ENCODE measurements around the gene LY6G6F.

LY6G6F gene

GRCh38 chr6:31722173-31722572 is 15.5 kb downstream of the LY6G6F start:
- Histone ChIP-seq H3K9ac (ENCODE audit: low read length) (no peak overlapping the region), H3K4me3 (ENCODE audit: low read length) (no peak overlapping the region), H3K27ac (ENCODE audit: low read length) (no peak overlapping the region), H3K27me3 (ENCODE audit: control insufficient read depth, insufficient read depth, low read length) (no peaks in the 10 kb centered on the region), H3K4me1 (ENCODE audit: control insufficient read depth, low read depth, low read length) (peaks cover 17% of the 10 kb centered on the region), H3K36me3 (ENCODE audit: control insufficient read depth, low read depth, low read length) (peaks cover 11% of the 10 kb centered on the region), H3K9me3 (ENCODE audit: control insufficient read depth, low read depth, low read length) (no peaks in the 10 kb centered on the region)

DNA sequence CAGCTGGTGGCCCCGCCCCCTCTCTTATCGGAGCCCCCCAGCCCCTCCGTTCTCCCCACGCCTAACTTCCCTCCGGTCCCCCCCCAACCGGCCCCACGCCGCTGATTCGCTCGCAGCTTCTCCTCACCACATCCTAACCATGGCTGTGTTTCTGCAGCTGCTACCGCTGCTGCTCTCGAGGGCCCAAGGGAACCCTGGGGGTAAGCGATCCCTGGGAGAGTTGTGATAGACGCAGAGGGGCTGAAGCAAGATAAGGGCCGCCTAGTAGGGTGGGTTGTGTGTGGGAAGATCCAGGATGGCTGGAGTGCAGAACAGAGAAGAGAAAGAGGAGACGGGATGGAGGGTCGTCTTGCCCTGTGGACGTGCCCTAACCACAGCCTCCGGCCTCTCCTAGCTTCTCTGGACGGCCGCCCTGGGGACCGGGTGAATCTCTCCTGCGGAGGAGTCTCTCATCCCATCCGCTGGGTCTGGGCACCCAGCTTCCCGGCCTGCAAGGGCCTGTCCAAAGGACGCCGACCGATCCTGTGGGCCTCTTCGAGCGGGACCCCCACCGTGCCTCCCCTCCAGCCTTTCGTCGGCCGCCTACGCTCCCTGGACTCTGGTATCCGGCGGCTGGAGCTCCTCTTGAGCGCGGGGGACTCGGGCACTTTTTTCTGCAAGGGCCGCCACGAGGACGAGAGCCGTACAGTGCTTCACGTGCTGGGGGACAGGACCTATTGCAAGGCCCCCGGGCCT is 16.7 kb downstream of the LY6G6F start, which contains the start of gene MPIG6B:
Gene MPIG6B (plus strand): TSS at position 129 of the 735 bp plus-strand sequence. CDS start 11 bp downstream, at position 140.
- Histone ChIP-seq H3K9ac (ENCODE audit: low read length) (no peak within 1 kb of the TSS), H3K27me3 (ENCODE audit: control insufficient read depth, insufficient read depth, low read length) (no peaks in the 10 kb centered on the region), H3K9me3 (ENCODE audit: control insufficient read depth, low read depth, low read length) (no peaks in the 10 kb centered on the region), H3K4me3 (ENCODE audit: low read length) (no peak within 1 kb of the TSS), H3K4me1 (ENCODE audit: control insufficient read depth, low read depth, low read length) (peaks cover 6% of the 10 kb centered on the region), H3K36me3 (ENCODE audit: control insufficient read depth, low read depth, low read length) (peaks cover 18% of the 10 kb centered on the region), H3K27ac (ENCODE audit: low read length) (no peak within 1 kb of the TSS)

- H3K9ac ChIP-seq (ENCODE audit: low read length) = no peak overlapping the region
- no peaks in the 10 kb centered on the region for H3K4me1 ChIP-seq (ENCODE audit: control insufficient read depth, low read depth, low read length)
- H3K27ac ChIP-seq (ENCODE audit: low read length) = no peak overlapping the region
- H3K9me3 ChIP-seq (ENCODE audit: control insufficient read depth, low read depth, low read length) = no peaks in the 10 kb centered on the region
- H3K4me3 ChIP-seq (ENCODE audit: low read length) = no peak overlapping the region
- H3K27me3 ChIP-seq (ENCODE audit: control insufficient read depth, insufficient read depth, low read length) = no peaks in the 10 kb centered on the region
- H3K36me3 ChIP-seq (ENCODE audit: control insufficient read depth, low read depth, low read length) = peaks cover 18% of the 10 kb centered on the region
Measured at GRCh38 chr6:31723980-31724691, 17.5 kb downstream of the LY6G6F start.

DNA sequence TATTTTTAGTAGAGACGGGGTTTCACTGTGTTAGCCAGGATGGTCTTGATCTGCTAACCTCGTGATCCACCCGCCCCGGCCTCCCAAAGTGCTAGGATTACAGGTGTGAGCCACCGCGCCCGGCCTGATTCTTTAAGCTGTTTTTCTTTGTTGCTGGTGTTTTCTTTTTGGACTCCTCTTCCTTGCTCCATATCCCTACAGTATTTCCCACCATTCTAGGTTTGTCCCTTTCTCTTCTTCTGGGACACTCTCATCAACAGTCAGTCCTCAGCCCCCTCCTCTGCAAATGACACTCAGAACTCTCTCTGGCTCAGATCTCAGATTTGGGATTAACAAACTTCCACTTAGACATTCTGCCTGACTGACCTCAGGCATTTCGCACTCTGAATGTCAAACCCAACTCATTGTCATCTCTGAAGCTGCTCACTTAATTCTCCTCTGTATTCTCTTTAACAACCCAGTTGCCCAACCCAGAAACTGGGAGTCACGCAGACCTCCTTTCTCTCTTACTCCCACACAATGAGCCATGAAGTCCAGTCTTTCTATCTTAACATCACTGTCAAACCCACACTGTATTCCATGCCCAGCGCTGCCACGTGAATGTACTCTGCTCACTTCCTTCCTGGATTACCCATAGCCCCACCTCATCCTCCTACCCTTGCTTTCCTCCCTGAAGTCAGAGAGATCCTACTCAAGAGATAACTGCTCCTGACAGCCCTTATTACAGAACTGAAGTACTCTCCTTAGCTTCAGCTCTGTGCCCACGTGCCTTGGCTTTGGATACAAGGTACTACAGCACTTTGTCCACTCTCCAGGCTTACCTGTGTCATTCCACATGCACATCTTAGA is 19.1 kb downstream of the LY6G6F start:
- Histone ChIP-seq H3K27me3 (ENCODE audit: control insufficient read depth, insufficient read depth, low read length) (no peaks in the 10 kb centered on the region), H3K4me1 (ENCODE audit: control insufficient read depth, low read depth, low read length) (peaks cover 4% of the 10 kb centered on the region), H3K36me3 (ENCODE audit: control insufficient read depth, low read depth, low read length) (peaks cover 18% of the 10 kb centered on the region), H3K9ac (ENCODE audit: low read length) (no peak overlapping the region), H3K9me3 (ENCODE audit: control insufficient read depth, low read depth, low read length) (no peaks in the 10 kb centered on the region), H3K4me3 (ENCODE audit: low read length) (no peak overlapping the region), H3K27ac (ENCODE audit: low read length) (no peak overlapping the region)

DNA sequence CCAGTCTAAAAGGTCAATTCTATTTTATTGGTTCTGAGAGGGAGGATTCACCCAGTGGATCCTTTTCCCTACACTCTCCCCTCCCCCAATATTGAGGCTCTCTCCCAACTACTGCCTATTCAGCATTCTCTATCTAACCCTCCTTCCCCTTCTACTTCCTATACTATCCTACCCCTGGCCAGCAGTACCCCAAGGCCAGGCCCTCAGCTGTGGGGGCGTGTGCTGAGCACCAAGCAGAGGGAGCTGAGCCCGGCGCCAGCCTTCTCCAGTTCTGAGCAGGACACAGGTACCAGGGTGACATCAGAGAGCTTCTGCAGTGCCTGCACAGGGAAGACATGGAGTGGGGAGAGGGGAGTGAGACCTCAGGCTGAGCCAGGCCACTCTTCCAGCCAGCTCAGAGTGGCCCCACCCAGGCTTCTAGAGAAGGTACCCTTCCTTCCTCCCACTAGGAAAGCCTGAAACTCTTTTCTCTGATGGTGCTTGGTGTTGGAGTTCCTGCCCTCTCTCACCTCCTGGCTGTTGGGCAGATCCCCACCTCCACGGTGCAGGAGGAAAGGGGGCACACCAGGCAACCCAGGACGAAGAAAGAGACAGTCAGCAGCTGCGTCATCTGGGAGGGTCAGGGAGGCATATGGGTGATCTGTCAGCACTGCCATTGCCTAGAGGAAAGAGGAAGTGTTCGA is 20.5 kb downstream of the LY6G6F start:
- Histone ChIP-seq H3K4me1 (ENCODE audit: control insufficient read depth, low read depth, low read length) (peaks cover 5% of the 10 kb centered on the region), H3K27me3 (ENCODE audit: control insufficient read depth, insufficient read depth, low read length) (no peaks in the 10 kb centered on the region), H3K9ac (ENCODE audit: low read length) (no peak overlapping the region), H3K36me3 (ENCODE audit: control insufficient read depth, low read depth, low read length) (peaks cover 27% of the 10 kb centered on the region), H3K4me3 (ENCODE audit: low read length) (no peak overlapping the region), H3K9me3 (ENCODE audit: control insufficient read depth, low read depth, low read length) (no peaks in the 10 kb centered on the region), H3K27ac (ENCODE audit: low read length) (no peak overlapping the region)

GRCh38 chr6:31727717-31728671 is 21.3 kb downstream of the LY6G6F start:
- H3K4me1 ChIP-seq (ENCODE audit: control insufficient read depth, low read depth, low read length) = peaks cover 5% of the 10 kb centered on the region

GRCh38 chr6:31728767-31729514 is 22.3 kb downstream of the LY6G6F start, which contains the start of gene DDAH2:
Gene DDAH2, minus strand, starts transcription at chr6:31729299. Its CDS starts 138 bp downstream, at chr6:31729161.
- H3K9ac ChIP-seq (ENCODE audit: low read length) = peak within 1 kb of the TSS; percentile 77
- peak within 1 kb of the TSS; percentile 73 for H3K4me3 ChIP-seq (ENCODE audit: low read length)
- peaks cover 6% of the 10 kb centered on the region for H3K4me1 ChIP-seq (ENCODE audit: control insufficient read depth, low read depth, low read length)
- no peak within 1 kb of the TSS for H3K27ac ChIP-seq (ENCODE audit: low read length)
- no peaks in the 10 kb centered on the region for H3K27me3 ChIP-seq (ENCODE audit: control insufficient read depth, insufficient read depth, low read length)
- peaks cover 41% of the 10 kb centered on the region for H3K36me3 ChIP-seq (ENCODE audit: control insufficient read depth, low read depth, low read length)
- no peaks in the 10 kb centered on the region for H3K9me3 ChIP-seq (ENCODE audit: control insufficient read depth, low read depth, low read length)

More at GRCh38 chr6:31727717-31728671, 21.3 kb downstream of the LY6G6F start:
- Histone ChIP-seq H3K27ac (ENCODE audit: low read length) (no peak overlapping the region), H3K27me3 (ENCODE audit: control insufficient read depth, insufficient read depth, low read length) (no peaks in the 10 kb centered on the region), H3K9me3 (ENCODE audit: control insufficient read depth, low read depth, low read length) (no peaks in the 10 kb centered on the region), H3K9ac (ENCODE audit: low read length) (no peak overlapping the region), H3K36me3 (ENCODE audit: control insufficient read depth, low read depth, low read length) (peaks cover 32% of the 10 kb centered on the region), H3K4me3 (ENCODE audit: low read length) (no peak overlapping the region)

- no peaks in the 10 kb centered on the region for H3K27me3 ChIP-seq (ENCODE audit: control insufficient read depth, insufficient read depth, low read length)
- H3K27ac ChIP-seq (ENCODE audit: low read length) = no peak overlapping the region
- peak overlapping the region; percentile 73 for H3K4me3 ChIP-seq (ENCODE audit: low read length)
- peak overlapping the region; percentile 77 for H3K9ac ChIP-seq (ENCODE audit: low read length)
- no peaks in the 10 kb centered on the region for H3K9me3 ChIP-seq (ENCODE audit: control insufficient read depth, low read depth, low read length)
- H3K36me3 ChIP-seq (ENCODE audit: control insufficient read depth, low read depth, low read length) = peaks cover 43% of the 10 kb centered on the region
- peaks cover 12% of the 10 kb centered on the region for H3K4me1 ChIP-seq (ENCODE audit: control insufficient read depth, low read depth, low read length)
Measured at GRCh38 chr6:31729515-31729978, 22.9 kb downstream of the LY6G6F start.

DNA sequence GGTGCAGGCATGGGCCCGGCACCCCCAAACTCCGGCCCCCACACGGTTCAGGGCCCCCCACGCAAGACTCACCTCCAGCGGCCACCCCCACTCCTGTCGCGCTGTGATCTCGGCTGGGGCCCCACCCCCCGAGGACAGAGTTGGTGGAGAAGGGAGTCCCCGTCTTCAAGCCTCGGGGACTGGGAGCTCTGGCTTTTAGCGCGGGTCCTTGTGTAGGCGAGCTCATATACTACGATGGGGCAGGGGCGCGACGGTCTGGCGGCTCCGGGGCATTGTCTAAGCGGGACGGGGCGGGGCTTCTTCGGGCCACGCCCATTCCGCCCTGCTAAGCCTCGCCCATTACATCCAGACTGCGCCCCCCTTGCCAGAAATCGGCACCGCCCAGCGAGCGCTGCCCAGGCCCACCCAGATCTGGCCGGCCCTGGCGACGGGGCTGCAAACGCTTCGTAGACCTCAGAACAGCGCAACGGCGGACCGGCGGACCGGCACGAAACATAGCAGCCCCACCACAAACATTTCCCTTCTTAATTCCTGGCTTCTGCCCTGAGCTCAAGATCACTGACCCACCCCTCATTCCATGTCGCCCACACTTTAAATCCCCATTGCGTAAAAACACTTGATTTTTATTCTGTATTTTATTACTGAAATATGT is 23.4 kb downstream of the LY6G6F start:
- no peaks in the 10 kb centered on the region for H3K9me3 ChIP-seq (ENCODE audit: control insufficient read depth, low read depth, low read length)
- peak overlapping the region; percentile 77 for H3K9ac ChIP-seq (ENCODE audit: low read length)
- no peak overlapping the region for H3K27ac ChIP-seq (ENCODE audit: low read length)
- H3K36me3 ChIP-seq (ENCODE audit: control insufficient read depth, low read depth, low read length) = peaks cover 43% of the 10 kb centered on the region
- H3K4me1 ChIP-seq (ENCODE audit: control insufficient read depth, low read depth, low read length) = peaks cover 12% of the 10 kb centered on the region
- H3K4me3 ChIP-seq (ENCODE audit: low read length) = peak overlapping the region; percentile 73
- H3K27me3 ChIP-seq (ENCODE audit: control insufficient read depth, insufficient read depth, low read length) = no peaks in the 10 kb centered on the region

Measured in iPS-18a (cell line).